ENCODE data around the gene KCNIP1. TPM values are rescaled to one million over a fixed set of nuclear protein-coding genes. Genes with fewer than 3 reads are reported as not detected.

Gene KCNIP1
- polyA plus RNA-seq, 1 of the 3 experiments (the other 2 are of a cell fraction): 1.3 TPM

- no peak for DNase-seq
- Histone ChIP-seq H2AFZ (ENCODE audit: low read depth) (no peak overlapping the region), H3K4me2 (no peak overlapping the region), H3K9me3 (no peaks in the 10 kb centered on the region), H3K36me3 (replicated peaks in 1 of 2; ENCODE audit: control insufficient read depth in 1 of 2, insufficient read depth in 2 of 2, low read length in 1 of 2) (no peaks in the 10 kb centered on the region), H3K27ac (ENCODE audit: low read depth in 2 of 2, low read length in 1 of 2) (no peak overlapping the region), H3K79me2 (ENCODE audit: insufficient read depth) (no peaks in the 10 kb centered on the region), H3K4me3 (ENCODE audit: low read depth in 2 of 2, low read length in 1 of 2) (no peak overlapping the region), H3K27me3 (ENCODE audit: insufficient read depth) (no peaks in the 10 kb centered on the region), H3K9ac (no peak overlapping the region), H4K20me1 (ENCODE audit: insufficient read depth) (no peaks in the 10 kb centered on the region), H3F3A (replicated peaks; ENCODE audit: insufficient read depth) (no peaks in the 10 kb centered on the region), H3K4me1 (ENCODE audit: control insufficient read depth in 1 of 2, insufficient read depth in 2 of 2, low read depth in 1 of 2, low read length in 1 of 2) (peaks cover 0 to 2% of the 10 kb centered on the region in 2 experiments; a peak in 1 of 4 replicates), H3K9me2 (no peaks in the 10 kb centered on the region)
- ChIA-PET CTCF (interaction anchor here (1.7 kb wide), 1 partner anchor 8 kb away, joined by 3 read pairs; no protein-coding TSS in a partner anchor), POLR2A (no interaction called here)
- WGBS (ENCODE audit: low lambda C conversion rate): 74% methylated on average over 6 of the region's 6 CpGs
- TF ChIP-seq NRF1 (IDR thresholded peaks at IDR 0.05; ENCODE audit: low read depth, low read length) (no peak), MAX (IDR thresholded peaks at IDR 0.05; ENCODE audit: low read depth) (no peak), RAD21 (IDR thresholded peaks at IDR 0.05; ENCODE audit: low read length) (no peak), TAF1 (IDR thresholded peaks at IDR 0.05; ENCODE audit: borderline replicate concordance, low read depth, low read length) (no peak), FOXM1 (IDR thresholded peaks at IDR 0.05; ENCODE audit: low read depth) (no peak), NFIC (IDR thresholded peaks at IDR 0.05; ENCODE audit: borderline replicate concordance) (no peak), ELF1 (IDR thresholded peaks at IDR 0.05) (no peak), GATA2 (CRISPR knock-in tag; IDR thresholded peaks at IDR 0.05) (no peak), EP300 (IDR thresholded peaks at IDR 0.05; ENCODE audit: borderline replicate concordance in 1 of 2, low read depth in 1 of 2, low read length in 1 of 2) (no peak), FOXJ3 (CRISPR knock-in tag; IDR thresholded peaks at IDR 0.05) (no peak), REST (IDR thresholded peaks at IDR 0.05; ENCODE audit: low read depth, low read length) (no peak), PBX3 (IDR thresholded peaks at IDR 0.05) (no peak), RCOR1 (IDR thresholded peaks at IDR 0.05; ENCODE audit: low read length) (no peak), JUND (IDR thresholded peaks at IDR 0.05) (no peak), RXRA (IDR thresholded peaks at IDR 0.05; ENCODE audit: borderline replicate concordance, low read depth) (no peak), MXI1 (IDR thresholded peaks at IDR 0.05; ENCODE audit: low read depth, low read length) (no peak), GABPA (IDR thresholded peaks at IDR 0.05; ENCODE audit: low read depth) (no peak), TEAD4 (IDR thresholded peaks at IDR 0.05; ENCODE audit: borderline replicate concordance, insufficient read depth) (no peak)
Measured at GRCh38 chr5:170589643-170590042, 85.8 kb downstream of the KCNIP1 start.

Measured in SK-N-SH (cell line).